ENCODE results near the gene DOCK10.

Gene DOCK10

DNA sequence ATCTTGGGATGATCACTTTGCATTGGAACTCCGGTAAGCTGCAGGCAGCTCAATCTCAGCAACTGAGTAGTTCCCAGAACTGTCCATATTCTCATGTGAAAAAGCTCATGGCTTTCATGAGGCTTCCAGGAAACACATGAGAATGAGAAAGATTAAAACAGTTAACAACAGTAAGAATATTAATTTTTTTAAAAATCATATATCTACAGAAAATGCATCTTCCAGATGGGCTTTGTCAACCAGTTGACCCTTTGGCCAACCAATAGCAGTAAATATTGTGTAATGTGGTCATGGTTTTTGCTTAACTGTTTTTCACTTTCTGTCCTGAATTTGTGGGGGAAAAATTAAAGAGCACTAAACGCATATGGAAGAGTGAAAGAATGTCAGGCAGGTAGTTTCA is 194.9 kb downstream of the DOCK10 start:
- no peak overlapping the region for H3K27ac ChIP-seq (ENCODE audit: insufficient read depth, low read depth, low read length, poor library complexity, severe bottlenecking)
- H3K4me3 ChIP-seq (ENCODE audit: insufficient read depth, low read depth, low read length) = no peak overlapping the region
- H3K27me3 ChIP-seq (ENCODE audit: control insufficient read depth, insufficient read depth, low read length, poor library complexity, severe bottlenecking) = no peaks in the 10 kb centered on the region
- H3K36me3 ChIP-seq (ENCODE audit: control insufficient read depth, insufficient read depth, low read length) = no peaks in the 10 kb centered on the region
- H3K4me1 ChIP-seq (ENCODE audit: control insufficient read depth, insufficient read depth, low read length) = no peaks in the 10 kb centered on the region
- 89 to 93% methylated on average over 2 of the region's 2 CpGs for WGBS, 2 experiments
- H3K9me3 ChIP-seq (ENCODE audit: control insufficient read depth, low read length) = no peaks in the 10 kb centered on the region

- WGBS, 2 experiments = 90 to 93% methylated on average over 4 to 5 of the region's 5 CpGs
Observed at GRCh38 chr2:224846686-224847085, 195.6 kb downstream of the DOCK10 start.

DNA sequence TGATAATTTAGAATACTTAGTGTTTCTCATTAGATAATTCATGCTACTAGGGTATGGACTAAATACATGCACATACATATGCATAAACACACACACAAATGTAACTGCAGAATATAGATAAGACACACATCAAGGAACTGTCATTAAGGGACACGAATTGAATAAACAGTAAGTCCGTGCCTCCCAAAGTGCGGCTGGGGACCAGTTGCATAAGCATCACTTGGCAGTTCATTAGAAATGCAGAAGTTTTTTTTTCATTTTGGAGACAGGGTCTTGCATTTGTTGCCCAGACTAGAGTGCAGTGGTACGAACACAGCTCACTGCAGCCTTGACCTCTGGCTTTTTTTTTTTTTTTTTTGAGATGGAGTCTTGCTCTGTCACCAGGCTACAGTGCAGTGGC is 196.1 kb downstream of the DOCK10 start:
- no peak overlapping the region for H3K4me3 ChIP-seq (ENCODE audit: insufficient read depth, low read depth, low read length)
- 91 to 93% methylated on average over 4 of the region's 4 CpGs for WGBS, 2 experiments

More at GRCh38 chr2:224846686-224847085, 195.6 kb downstream of the DOCK10 start:
- no peaks in the 10 kb centered on the region for H3K27me3 ChIP-seq (ENCODE audit: control insufficient read depth, insufficient read depth, low read length, poor library complexity, severe bottlenecking)
- peaks cover 4% of the 10 kb centered on the region for H3K4me1 ChIP-seq (ENCODE audit: control insufficient read depth, insufficient read depth, low read length)
- no peak overlapping the region for H3K27ac ChIP-seq (ENCODE audit: insufficient read depth, low read depth, low read length, poor library complexity, severe bottlenecking)
- H3K36me3 ChIP-seq (ENCODE audit: control insufficient read depth, insufficient read depth, low read length) = no peaks in the 10 kb centered on the region
- no peak overlapping the region for H3K4me3 ChIP-seq (ENCODE audit: insufficient read depth, low read depth, low read length)
- H3K9me3 ChIP-seq (ENCODE audit: control insufficient read depth, low read length) = no peaks in the 10 kb centered on the region

GRCh38 chr2:224843141-224843540 is 199.1 kb downstream of the DOCK10 start:
- peaks cover 4% of the 10 kb centered on the region for H3K4me1 ChIP-seq (ENCODE audit: control insufficient read depth, insufficient read depth, low read length)
- H3K27me3 ChIP-seq (ENCODE audit: control insufficient read depth, insufficient read depth, low read length, poor library complexity, severe bottlenecking) = no peaks in the 10 kb centered on the region
- no peak overlapping the region for H3K4me3 ChIP-seq (ENCODE audit: insufficient read depth, low read depth, low read length)
- 93% methylated on average over 2 of the region's 2 CpGs for WGBS, 2 experiments
- H3K9me3 ChIP-seq (ENCODE audit: control insufficient read depth, low read length) = no peaks in the 10 kb centered on the region
- H3K36me3 ChIP-seq (ENCODE audit: control insufficient read depth, insufficient read depth, low read length) = no peaks in the 10 kb centered on the region
- H3K27ac ChIP-seq (ENCODE audit: insufficient read depth, low read depth, low read length, poor library complexity, severe bottlenecking) = no peak overlapping the region

More for the DNA sequence above, 196.1 kb downstream of the DOCK10 start:
- no peaks in the 10 kb centered on the region for H3K36me3 ChIP-seq (ENCODE audit: control insufficient read depth, insufficient read depth, low read length)
- H3K27me3 ChIP-seq (ENCODE audit: control insufficient read depth, insufficient read depth, low read length, poor library complexity, severe bottlenecking) = no peaks in the 10 kb centered on the region
- no peaks in the 10 kb centered on the region for H3K9me3 ChIP-seq (ENCODE audit: control insufficient read depth, low read length)
- H3K27ac ChIP-seq (ENCODE audit: insufficient read depth, low read depth, low read length, poor library complexity, severe bottlenecking) = no peak overlapping the region
- peaks cover 4% of the 10 kb centered on the region for H3K4me1 ChIP-seq (ENCODE audit: control insufficient read depth, insufficient read depth, low read length)

- no peak overlapping the region for H3K4me3 ChIP-seq (ENCODE audit: insufficient read depth, low read depth, low read length)
- peaks cover 4% of the 10 kb centered on the region for H3K4me1 ChIP-seq (ENCODE audit: control insufficient read depth, insufficient read depth, low read length)
- no peaks in the 10 kb centered on the region for H3K27me3 ChIP-seq (ENCODE audit: control insufficient read depth, insufficient read depth, low read length, poor library complexity, severe bottlenecking)
- H3K9me3 ChIP-seq (ENCODE audit: control insufficient read depth, low read length) = no peaks in the 10 kb centered on the region
- no peak overlapping the region for H3K27ac ChIP-seq (ENCODE audit: insufficient read depth, low read depth, low read length, poor library complexity, severe bottlenecking)
- 85 to 87% methylated on average over 4 of the region's 4 CpGs for WGBS, 2 experiments
- H3K36me3 ChIP-seq (ENCODE audit: control insufficient read depth, insufficient read depth, low read length) = no peaks in the 10 kb centered on the region
Observed at GRCh38 chr2:224841910-224842309, 200.4 kb downstream of the DOCK10 start.

DNA sequence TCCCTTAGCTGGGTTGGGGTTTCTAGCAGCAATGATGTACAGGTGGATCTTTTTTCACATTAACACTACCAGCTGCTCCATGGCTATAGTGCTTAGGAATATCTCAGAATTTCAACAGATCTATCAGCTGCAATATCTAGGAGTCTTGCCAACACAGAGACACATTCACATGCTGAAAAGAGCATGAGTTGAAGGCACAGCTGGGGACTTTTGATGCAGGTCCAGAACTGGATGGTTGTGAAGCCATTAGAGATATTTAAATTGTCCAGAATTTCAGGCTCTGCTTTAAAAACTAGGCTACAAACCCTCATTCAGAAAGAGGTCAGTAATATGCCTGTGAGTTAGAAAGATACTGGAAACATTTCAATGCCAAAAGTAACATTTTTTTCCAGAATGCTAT is 203.9 kb downstream of the DOCK10 start:
- H3K9me3 ChIP-seq (ENCODE audit: control insufficient read depth, low read length) = no peaks in the 10 kb centered on the region
- H3K4me3 ChIP-seq (ENCODE audit: insufficient read depth, low read depth, low read length) = no peak overlapping the region
- no peaks in the 10 kb centered on the region for H3K27me3 ChIP-seq (ENCODE audit: control insufficient read depth, insufficient read depth, low read length, poor library complexity, severe bottlenecking)
- no peak overlapping the region for H3K27ac ChIP-seq (ENCODE audit: insufficient read depth, low read depth, low read length, poor library complexity, severe bottlenecking)
- H3K36me3 ChIP-seq (ENCODE audit: control insufficient read depth, insufficient read depth, low read length) = no peaks in the 10 kb centered on the region
- peaks cover 4% of the 10 kb centered on the region for H3K4me1 ChIP-seq (ENCODE audit: control insufficient read depth, insufficient read depth, low read length)

GRCh38 chr2:224837558-224837957 is 204.7 kb downstream of the DOCK10 start:
- Histone ChIP-seq H3K27me3 (ENCODE audit: control insufficient read depth, insufficient read depth, low read length, poor library complexity, severe bottlenecking) (no peaks in the 10 kb centered on the region), H3K4me3 (ENCODE audit: insufficient read depth, low read depth, low read length) (no peak overlapping the region), H3K36me3 (ENCODE audit: control insufficient read depth, insufficient read depth, low read length) (no peaks in the 10 kb centered on the region), H3K4me1 (ENCODE audit: control insufficient read depth, insufficient read depth, low read length) (peaks cover 4% of the 10 kb centered on the region), H3K9me3 (ENCODE audit: control insufficient read depth, low read length) (no peaks in the 10 kb centered on the region), H3K27ac (ENCODE audit: insufficient read depth, low read depth, low read length, poor library complexity, severe bottlenecking) (no peak overlapping the region)
- 96 to 98% methylated on average over 3 of the region's 3 CpGs for WGBS, 2 experiments

GRCh38 chr2:224837066-224837465 is 205.2 kb downstream of the DOCK10 start:
- Histone ChIP-seq H3K36me3 (ENCODE audit: control insufficient read depth, insufficient read depth, low read length) (no peaks in the 10 kb centered on the region), H3K27ac (ENCODE audit: insufficient read depth, low read depth, low read length, poor library complexity, severe bottlenecking) (no peak overlapping the region), H3K9me3 (ENCODE audit: control insufficient read depth, low read length) (no peaks in the 10 kb centered on the region), H3K4me3 (ENCODE audit: insufficient read depth, low read depth, low read length) (no peak overlapping the region), H3K4me1 (ENCODE audit: control insufficient read depth, insufficient read depth, low read length) (peaks cover 2% of the 10 kb centered on the region), H3K27me3 (ENCODE audit: control insufficient read depth, insufficient read depth, low read length, poor library complexity, severe bottlenecking) (no peaks in the 10 kb centered on the region)
- WGBS, 2 experiments = 94 to 96% methylated on average over 2 of the region's 2 CpGs

DNA sequence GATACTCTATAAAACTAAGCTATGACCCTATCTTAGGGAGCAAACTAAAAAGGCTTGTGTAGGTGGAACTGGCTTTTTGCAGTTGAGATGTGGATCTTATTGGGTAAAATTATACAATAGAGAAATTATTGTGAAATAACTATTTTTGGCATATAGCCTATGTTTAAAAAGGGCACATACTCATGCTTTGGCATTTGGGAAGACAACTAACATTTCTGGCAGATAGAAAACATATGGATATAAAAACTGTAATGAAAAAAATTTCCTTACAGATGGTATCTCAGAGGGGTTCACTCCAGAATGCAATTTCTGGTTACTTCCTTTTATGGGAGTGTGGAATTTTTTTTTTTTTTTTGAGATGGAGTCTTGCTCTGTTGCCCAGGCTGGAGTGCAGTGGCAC is 206.0 kb downstream of the DOCK10 start:
- Histone ChIP-seq H3K4me3 (ENCODE audit: insufficient read depth, low read depth, low read length) (no peak overlapping the region), H3K4me1 (ENCODE audit: control insufficient read depth, insufficient read depth, low read length) (no peaks in the 10 kb centered on the region), H3K36me3 (ENCODE audit: control insufficient read depth, insufficient read depth, low read length) (no peaks in the 10 kb centered on the region), H3K9me3 (ENCODE audit: control insufficient read depth, low read length) (no peaks in the 10 kb centered on the region), H3K27ac (ENCODE audit: insufficient read depth, low read depth, low read length, poor library complexity, severe bottlenecking) (no peak overlapping the region), H3K27me3 (ENCODE audit: control insufficient read depth, insufficient read depth, low read length, poor library complexity, severe bottlenecking) (no peaks in the 10 kb centered on the region)

DNA sequence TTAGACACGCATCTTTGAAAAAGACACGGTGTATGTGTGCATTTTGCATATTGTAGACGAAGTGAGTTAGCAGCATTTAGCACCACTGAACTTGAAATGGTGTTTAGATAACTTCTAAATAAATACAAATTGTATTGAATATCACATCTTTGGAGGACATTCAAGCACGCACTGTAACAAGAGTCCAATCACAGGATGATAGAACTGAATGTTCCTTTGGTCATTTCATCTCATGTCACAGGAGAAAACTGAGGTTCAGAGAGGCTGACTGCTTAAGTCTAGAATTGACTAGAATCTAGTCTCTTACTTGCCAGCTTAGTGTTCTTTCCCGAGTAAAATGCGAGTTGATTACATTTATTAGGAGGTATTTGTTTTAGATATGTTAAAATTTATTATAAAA is 206.9 kb downstream of the DOCK10 start:
- H3K9me3 ChIP-seq (ENCODE audit: control insufficient read depth, low read length) = no peaks in the 10 kb centered on the region
- H3K36me3 ChIP-seq (ENCODE audit: control insufficient read depth, insufficient read depth, low read length) = no peaks in the 10 kb centered on the region
- no peaks in the 10 kb centered on the region for H3K27me3 ChIP-seq (ENCODE audit: control insufficient read depth, insufficient read depth, low read length, poor library complexity, severe bottlenecking)
- H3K4me3 ChIP-seq (ENCODE audit: insufficient read depth, low read depth, low read length) = no peak overlapping the region
- 92 to 100% methylated on average over 4 to 5 of the region's 6 CpGs for WGBS, 2 experiments
- no peak overlapping the region for H3K27ac ChIP-seq (ENCODE audit: insufficient read depth, low read depth, low read length, poor library complexity, severe bottlenecking)
- H3K4me1 ChIP-seq (ENCODE audit: control insufficient read depth, insufficient read depth, low read length) = no peaks in the 10 kb centered on the region

DNA sequence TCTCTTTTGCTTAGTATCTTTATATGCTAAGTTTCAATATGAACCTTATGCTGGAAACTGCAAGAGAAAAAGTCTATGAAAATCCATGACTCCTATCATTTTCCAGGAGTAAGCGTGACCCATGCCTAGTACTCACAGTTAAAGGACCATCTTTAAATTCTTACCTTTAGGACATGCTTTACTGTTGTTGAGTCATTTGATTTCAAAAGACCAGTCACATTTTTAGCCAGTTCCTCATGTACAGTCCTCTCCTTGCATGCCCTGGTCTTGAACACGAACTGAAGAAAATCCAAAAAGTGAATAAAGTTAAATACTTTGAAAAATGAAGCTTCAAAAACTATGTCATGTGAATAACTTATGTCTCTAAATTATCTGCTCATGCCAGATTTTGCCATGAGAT is 208.3 kb downstream of the DOCK10 start:
- no peaks in the 10 kb centered on the region for H3K36me3 ChIP-seq (ENCODE audit: control insufficient read depth, insufficient read depth, low read length)
- no peak overlapping the region for H3K4me3 ChIP-seq (ENCODE audit: insufficient read depth, low read depth, low read length)
- 87% methylated on average over 2 of the region's 2 CpGs for WGBS, 2 experiments
- H3K27ac ChIP-seq (ENCODE audit: insufficient read depth, low read depth, low read length, poor library complexity, severe bottlenecking) = no peak overlapping the region
- H3K27me3 ChIP-seq (ENCODE audit: control insufficient read depth, insufficient read depth, low read length, poor library complexity, severe bottlenecking) = no peaks in the 10 kb centered on the region
- H3K9me3 ChIP-seq (ENCODE audit: control insufficient read depth, low read length) = no peaks in the 10 kb centered on the region
- H3K4me1 ChIP-seq (ENCODE audit: control insufficient read depth, insufficient read depth, low read length) = no peaks in the 10 kb centered on the region

Data from ectodermal cell (in vitro differentiated cells).